Measurements from ENCODE around the gene TATDN2. TPM values are rescaled to one million over a fixed set of nuclear protein-coding genes. Genes with fewer than 3 reads are reported as not detected.
"Not testable (repeated sequence)": the region's sequence is repeated elsewhere in the genome, so short reads cannot be mapped to it uniquely, and the experiment has no call there.

The TATDN2 gene
- polyA plus RNA-seq, 1 of the 3 experiments (the other 2 are of a cell fraction): 14.7 TPM

- no peak for TF ChIP-seq EZH2phosphoT487 (IDR thresholded peaks at IDR 0.05; ENCODE audit: borderline replicate concordance, low read depth)
- no peak for TF ChIP-seq TEAD4 (IDR thresholded peaks at IDR 0.05; ENCODE audit: borderline replicate concordance, insufficient read depth)
- TF ChIP-seq SIN3A (IDR thresholded peaks at IDR 0.05; ENCODE audit: borderline replicate concordance, low read depth, low read length): no peak
Observed at GRCh38 chr3:10292505-10293419, 44.5 kb downstream of the TATDN2 start, which contains the start of gene GHRL (continued).

GRCh38 chr3:10294030-10294586, 45.8 kb downstream of the TATDN2 start:
- H3K9me3 ChIP-seq: no peaks in the 10 kb centered on the region
- H3K27me3 ChIP-seq (ENCODE audit: insufficient read depth): no peaks in the 10 kb centered on the region
- POLR2A ChIA-PET: no interaction called here
- no peaks in the 10 kb centered on the region for H3K9me2 ChIP-seq
- no peaks in the 10 kb centered on the region for H3K4me1 ChIP-seq (ENCODE audit: control insufficient read depth in 1 of 2, insufficient read depth in 2 of 2, low read depth in 1 of 2, low read length in 1 of 2)
- no peak for DNase-seq
- H4K20me1 ChIP-seq (ENCODE audit: insufficient read depth): no peaks in the 10 kb centered on the region
- TF ChIP-seq EP300 (IDR thresholded peaks at IDR 0.05; ENCODE audit: borderline replicate concordance in 1 of 2, low read depth in 1 of 2, low read length in 1 of 2) (no peak), RCOR1 (IDR thresholded peaks at IDR 0.05; ENCODE audit: low read length) (no peak), MEF2A (IDR thresholded peaks at IDR 0.05; ENCODE audit: borderline replicate concordance, low read depth) (no peak), NFIC (IDR thresholded peaks at IDR 0.05; ENCODE audit: borderline replicate concordance) (no peak), SIN3A (IDR thresholded peaks at IDR 0.05; ENCODE audit: borderline replicate concordance, low read depth, low read length) (no peak), TAF1 (IDR thresholded peaks at IDR 0.05; ENCODE audit: borderline replicate concordance, low read depth, low read length) (no peak)
- WGBS (ENCODE audit: low lambda C conversion rate): 91% methylated on average over 12 of the region's 12 CpGs
- peaks cover 6 to 7% of the 10 kb centered on the region in 2 experiments for H3K36me3 ChIP-seq (replicated peaks in 1 of 2; ENCODE audit: control insufficient read depth in 1 of 2, insufficient read depth in 2 of 2, low read length in 1 of 2)
- CTCF ChIA-PET: interaction anchor here (1.0 to 1.2 kb wide), 2 partner anchors 30 to 50 kb away, joined by 3 read pairs; no protein-coding TSS in a partner anchor
- no peak overlapping the region for H3K4me2 ChIP-seq
- H3K9ac ChIP-seq: no peak overlapping the region
- no peak overlapping the region for H3K4me3 ChIP-seq (ENCODE audit: low read depth in 2 of 2, low read length in 1 of 2)
- peaks cover 5% of the 10 kb centered on the region for H3F3A ChIP-seq (replicated peaks; ENCODE audit: insufficient read depth)
- no peak overlapping the region for H3K27ac ChIP-seq (ENCODE audit: low read depth in 2 of 2, low read length in 1 of 2)
- H2AFZ ChIP-seq (ENCODE audit: low read depth): no peak overlapping the region
- no peaks in the 10 kb centered on the region for H3K79me2 ChIP-seq (ENCODE audit: insufficient read depth)

DNA sequence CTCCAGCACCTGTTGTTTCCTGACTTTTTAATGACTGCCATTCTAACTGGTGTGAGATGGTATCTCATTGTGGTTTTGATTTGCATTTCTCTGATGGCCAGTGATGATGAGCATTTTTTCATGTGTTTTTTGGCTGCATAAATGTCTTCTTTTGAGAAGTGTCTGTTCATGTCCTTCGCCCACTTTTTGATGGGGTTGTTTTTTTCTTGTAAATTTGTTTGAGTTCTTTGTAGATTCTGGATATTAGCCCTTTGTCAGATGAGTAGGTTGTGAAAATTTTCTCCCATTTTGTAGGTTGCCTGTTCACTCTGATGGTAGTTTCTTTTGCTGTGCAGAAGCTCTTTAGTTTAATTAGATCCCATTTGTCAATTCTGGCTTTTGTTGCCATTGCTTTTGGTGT, 49.8 kb downstream of the TATDN2 start:
- H3K27ac ChIP-seq (ENCODE audit: low read depth in 2 of 2, low read length in 1 of 2); H2AFZ ChIP-seq (ENCODE audit: low read depth); H3K4me2 ChIP-seq; DNase-seq; H3K4me3 ChIP-seq (ENCODE audit: low read depth in 2 of 2, low read length in 1 of 2); H3K79me2 ChIP-seq (ENCODE audit: insufficient read depth); H3K9me3 ChIP-seq; H3K9ac ChIP-seq; H3K4me1 ChIP-seq (ENCODE audit: control insufficient read depth in 1 of 2, insufficient read depth in 2 of 2, low read depth in 1 of 2, low read length in 1 of 2); CTCF ChIA-PET; H4K20me1 ChIP-seq (ENCODE audit: insufficient read depth); H3K27me3 ChIP-seq (ENCODE audit: insufficient read depth); POLR2A ChIA-PET; H3K9me2 ChIP-seq: not testable (repeated sequence)
- peaks cover 18% of the 10 kb centered on the region for H3F3A ChIP-seq (replicated peaks; ENCODE audit: insufficient read depth)
- H3K36me3 ChIP-seq (replicated peaks in 1 of 2; ENCODE audit: control insufficient read depth in 1 of 2, insufficient read depth in 2 of 2, low read length in 1 of 2): peaks cover 26 to 34% of the 10 kb centered on the region in 2 experiments
- WGBS (ENCODE audit: low lambda C conversion rate): 73% methylated on average over 1 of the region's 1 CpG

Data from SK-N-SH (cell line).